Activated B cell treated with CpG ODN at 0.5 μM for 24 hours (primary cell): Measurements from ENCODE around the gene HDAC1. TPM values are rescaled to one million over a fixed set of nuclear protein-coding genes. Genes with fewer than 3 reads are reported as not detected.

Experiments
- ATAC-seq: fragments of 200-7000 bp; cut with Tn5 transposase; one replicate; pipeline ENCODE4 v1.10.0; 2021; ENCODE audit warnings: low read depth, mild to moderate bottlenecking, moderate library complexity
- CTCF ChIA-PET: fragments of 350-600 bp; sonication (Branson Sonifier 250); formaldehyde crosslinking; loops from one replicate; lab custom pipeline; 2021; ENCODE audit warnings: antibody characterized with exemption; lab: Charles Lee
- POLR2A ChIA-PET: fragments of 350-600 bp; sonication (Branson Sonifier 250); formaldehyde crosslinking; loops from one replicate; lab custom pipeline; 2021; ENCODE audit warnings: antibody characterized with exemption; lab: Charles Lee
- DNase-seq: peaks from one replicate; pipeline ENCODE4 v3.0.0; 2022
- H3K27ac Mint-ChIP-seq: one replicate; pipeline ENCODE4 v1.8.0; 2020; ENCODE audit warnings: mixed read lengths
- H3K27me3 Mint-ChIP-seq: one replicate; pipeline ENCODE4 v1.8.0; 2021; ENCODE audit warnings: mixed read lengths
- H3K36me3 Mint-ChIP-seq: one replicate; pipeline ENCODE4 v1.8.0; 2021; ENCODE audit warnings: low read depth, mixed read lengths
- H3K4me1 Mint-ChIP-seq: one replicate; pipeline ENCODE4 v1.8.0; 2021; ENCODE audit warnings: mixed read lengths
- H3K4me3 Mint-ChIP-seq: one replicate; pipeline ENCODE4 v1.8.0; 2020; ENCODE audit warnings: mild to moderate bottlenecking, mixed read lengths
- H3K9me3 Mint-ChIP-seq: one replicate; pipeline ENCODE4 v1.8.0; 2020; ENCODE audit warnings: mixed read lengths
- CTCF ChIP-seq: fragments of 200-600 bp; IDR thresholded peaks from one replicate; pipeline ENCODE4 v1.8.0; 2022; ENCODE audit warnings: antibody characterized with exemption, mild to moderate bottlenecking
- intact Hi-C: fragments of 100-400 bp; cut with micrococcal nuclease; formaldehyde crosslinking; loops from one replicate; pipeline ENCODE4 v1.15.1; 2024
- total RNA-seq: library from RNA; stranded (reverse); gene quantifications from 2 replicates; pipeline ENCODE4 v1.2.3, GENCODE V29; 2022

Gene HDAC1
- total RNA-seq: 204 and 212 TPM in 2 replicates

- Mint-ChIP-seq H3K9me3 (no peaks in the 10 kb centered on the region), H3K27me3 (no peaks in the 10 kb centered on the region), H3K4me1 (peaks cover 49% of the 10 kb centered on the region), H3K36me3 (peaks cover 28% of the 10 kb centered on the region), H3K27ac (peak within 1 kb of the TSS; percentile 98), H3K4me3 (peak within 1 kb of the TSS; percentile 100)
- intact Hi-C loops: loop anchor here (1.0 to 5.0 kb wide), 13 partner anchors 17 to 359 kb away; partner anchors contain the start of genes BSDC1, CCDC28B, EIF3I and KPNA6
- DNase-seq: peak; percentile 91
- POLR2A ChIA-PET: interaction anchor here (0.6 to 4.8 kb wide), 39 partner anchors 8 to 995 kb away, joined by 3 to 107 read pairs (median 6); partner anchors contain the start of genes BSDC1, CCDC28B, EIF3I and FAM229A
- CTCF ChIA-PET: interaction anchor here (0.9 to 2.9 kb wide), 4 partner anchors 26 to 77 kb away, joined by 3 to 27 read pairs (median 16); partner anchors contain the start of gene LCK
- no peak for TF ChIP-seq CTCF
- peak; percentile 98 for ATAC-seq
Observed at GRCh38 chr1:32291708-32292538, at the start of gene HDAC1. TSS of gene HDAC1 (plus strand) at chr1:32292083. CDS start at chr1:32292170, 87 bp downstream.

DNA sequence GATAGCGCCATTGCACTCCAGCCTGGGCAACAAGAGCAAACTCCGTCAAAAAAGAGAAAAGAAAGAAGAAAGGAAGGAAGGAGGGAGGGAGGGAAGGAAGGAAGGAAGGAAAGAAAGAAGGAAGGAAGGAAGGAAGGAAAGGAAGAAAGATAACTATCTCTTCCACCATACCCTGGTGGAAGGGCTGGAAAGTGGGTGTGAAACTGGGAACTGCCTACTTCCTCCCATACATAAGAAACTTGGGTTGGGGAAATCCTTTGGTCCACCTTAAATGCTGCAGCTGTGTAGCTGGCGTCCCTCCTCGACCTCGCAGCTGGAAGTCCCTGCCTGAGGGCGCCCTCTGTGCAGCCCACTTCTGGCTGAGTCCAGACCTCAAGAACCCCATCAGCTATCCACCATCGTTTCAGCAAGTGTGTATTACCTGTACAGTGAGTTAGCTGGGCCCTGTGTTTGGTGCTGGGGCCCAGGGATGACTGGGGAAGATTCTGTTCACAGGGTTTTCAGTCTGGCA is 49.5 kb upstream of the HDAC1 start:
- intact Hi-C loops: no loop called here
- ATAC-seq (no peak), DNase-seq (no peak)
- no peaks in the 10 kb centered on the region for H3K27me3 Mint-ChIP-seq
- H3K36me3 Mint-ChIP-seq: no peaks in the 10 kb centered on the region
- no peak for TF ChIP-seq CTCF
- ChIA-PET CTCF (interaction anchor here (0.8 to 4.3 kb wide), 2 partner anchors 8 to 74 kb away, joined by 4 to 42 read pairs; partner anchors contain the start of gene LCK), POLR2A (interaction anchor here (0.8 to 5.2 kb wide), 7 partner anchors 9 to 117 kb away, joined by 3 to 142 read pairs (median 6); partner anchors contain the start of genes HDAC1, LCK and MARCKSL1)
- H3K27ac Mint-ChIP-seq: peak overlapping the region; percentile 87
- H3K4me3 Mint-ChIP-seq: no peak overlapping the region
- no peaks in the 10 kb centered on the region for H3K9me3 Mint-ChIP-seq
- H3K4me1 Mint-ChIP-seq: peaks cover 34% of the 10 kb centered on the region

- ATAC-seq (no peak), DNase-seq (no peak)
- H3K36me3 Mint-ChIP-seq: no peaks in the 10 kb centered on the region
- no peaks in the 10 kb centered on the region for H3K9me3 Mint-ChIP-seq
- intact Hi-C loops: no loop called here
- no peaks in the 10 kb centered on the region for H3K27me3 Mint-ChIP-seq
- peak within 1 kb of the TSS; percentile 45 for H3K4me3 Mint-ChIP-seq
- peak within 1 kb of the TSS; percentile 81 for H3K27ac Mint-ChIP-seq
- H3K4me1 Mint-ChIP-seq: peaks cover 66% of the 10 kb centered on the region
- ChIA-PET POLR2A (interaction anchor here (0.6 to 5.1 kb wide), 3 partner anchors 12 to 90 kb away, joined by 3 to 71 read pairs (median 4); partner anchors contain the start of gene MARCKSL1), CTCF (interaction anchor here (1.2 to 3.8 kb wide), 3 partner anchors 11 to 70 kb away, joined by 4 to 23 read pairs (median 8); no protein-coding TSS in a partner anchor)
- TF ChIP-seq CTCF: no peak
Observed at GRCh38 chr1:32246888-32247273, 45.0 kb upstream of the HDAC1 start, which contains the start of gene FAM167B. TSS of gene FAM167B (plus strand) at chr1:32247222. CDS start at chr1:32247422, 200 bp downstream.

DNA sequence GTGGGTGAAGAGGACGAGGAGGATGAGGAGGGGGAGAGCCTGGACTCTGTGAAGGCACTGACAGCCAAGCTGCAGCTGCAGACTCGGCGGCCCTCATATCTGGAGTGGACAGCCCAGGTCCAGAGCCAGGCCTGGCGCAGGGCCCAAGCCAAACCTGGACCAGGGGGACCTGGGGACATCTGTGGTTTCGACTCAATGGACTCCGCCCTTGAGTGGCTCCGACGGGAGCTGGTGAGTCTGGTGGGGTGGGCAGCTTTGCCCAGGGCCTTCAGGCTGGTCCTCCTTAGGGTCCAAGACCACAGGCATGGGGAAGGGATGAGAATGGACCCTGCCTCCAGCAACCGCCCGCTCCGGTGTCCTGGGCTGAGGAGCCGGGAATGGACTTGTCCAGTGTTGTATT is 44.4 kb upstream of the HDAC1 start:
- intact Hi-C loops: no loop called here
- no peaks in the 10 kb centered on the region for H3K9me3 Mint-ChIP-seq
- H3K4me1 Mint-ChIP-seq: peaks cover 66% of the 10 kb centered on the region
- ChIA-PET CTCF (interaction anchor here (1.2 to 3.9 kb wide), 8 partner anchors 11 to 100 kb away, joined by 3 to 47 read pairs (median 7); partner anchors contain the start of genes HDAC1 and TXLNA), POLR2A (interaction anchor here (0.6 to 7.2 kb wide), 8 partner anchors 7 to 104 kb away, joined by 3 to 142 read pairs (median 27); partner anchors contain the start of genes EIF3I, HDAC1, MARCKSL1 and TMEM234)
- no peak for DNase-seq
- no peak overlapping the region for H3K4me3 Mint-ChIP-seq
- no peak overlapping the region for H3K27ac Mint-ChIP-seq
- no peaks in the 10 kb centered on the region for H3K27me3 Mint-ChIP-seq
- TF ChIP-seq CTCF: no peak
- ATAC-seq: no peak
- no peaks in the 10 kb centered on the region for H3K36me3 Mint-ChIP-seq
